K562 (cell line): ENCODE data around the gene SLC6A20. TPM values are rescaled to one million over a fixed set of nuclear protein-coding genes. Genes with fewer than 3 reads are reported as not detected.
A peak's percentile ranks its signal among the peaks of the same experiment; 100 is the strongest.

ENCODE experiments used
- CREM ChIP-seq: IDR thresholded peaks from 2 replicates; pipeline ENCODE4 v1.6.1; 2014; ENCODE audit warnings: antibody characterized with exemption, low read depth
- CSDE1 ChIP-seq, 2 experiments: fragments of 450-650 bp; IDR thresholded peaks; 2 replicates each; pipeline ENCODE4 v1.6.1; 2016; ENCODE audit warnings: mild to moderate bottlenecking in 1 of 2
- MAZ ChIP-seq, 2 experiments: fragments of 450-650 bp in 1 of 2; sonication (generic) in 1 of 2; formaldehyde crosslinking; IDR thresholded peaks in 1 of 2; conservative IDR thresholded peaks in 1 of 2; 2 replicates each; pipeline versions ENCODE4 v1.4.0 to v1.5.0; 2020; ENCODE audit warnings: mild to moderate bottlenecking in 1 of 2, missing genetic modification reagents in 1 of 2
- YBX1 ChIP-seq: fragments of 450-650 bp; IDR thresholded peaks from 2 replicates; pipeline ENCODE4 v1.7.1; 2016; ENCODE audit warnings: mild to moderate bottlenecking
- ZNF143 ChIP-seq: sonication (generic); formaldehyde crosslinking; IDR thresholded peaks from 2 replicates; pipeline ENCODE4 v1.9.0; 2022; ENCODE audit warnings: mild to moderate bottlenecking, missing genetic modification reagents
- ZNF217 ChIP-seq: sonication (generic); formaldehyde crosslinking; IDR thresholded peaks from 2 replicates; pipeline ENCODE4 v1.8.0; 2022; ENCODE audit warnings: mild to moderate bottlenecking, missing genetic modification reagents
- ZNF561 ChIP-seq: fragments of 450-650 bp; formaldehyde crosslinking; conservative IDR thresholded peaks from 2 replicates; pipeline ENCODE4 v1.4.0; 2020; ENCODE audit warnings: mild to moderate bottlenecking, moderate library complexity
- ZNF583 ChIP-seq: fragments of 250-450 bp; sonication (Bioruptor Pico); IDR thresholded peaks from 2 replicates; pipeline ENCODE4 v1.4.0; 2020
- polyA plus RNA-seq, 8 experiments: library from polyadenylated mRNA; depleted of rRNA in 4 of 8; stranded (reverse) in 5 of 8; unstranded in 3 of 8; fragments of >200 nt; fragmentation: Nextera tagmentation in 2 of 8; fragmentation: Illumina TruSeq in 1 of 8; extraction: Ambion mirVana in 2 of 8; extraction: Trizol in 1 of 8; gene quantifications; 2 replicates each; pipeline versions ENCODE4 v1.2.1 to v1.2.3, GENCODE V29; 2011 to 2014; ENCODE audit warnings: inconsistent platforms in 1 of 8, missing spikeins in 1 of 8
- total RNA-seq, 7 experiments: library from RNA; depleted of rRNA in 6 of 7; stranded (reverse); fragments of >200 nt in 6 of 7; fragmentation: Illumina TruSeq in 2 of 7; extraction: Trizol in 2 of 7; gene quantifications; 2 replicates each; pipeline versions ENCODE4 v1.2.1 to v1.2.3, GENCODE V29; 2011 to 2021; ENCODE audit warnings: low replicate concordance in 1 of 7
- TF ChIP-seq, protein P1 (sequence below), 2 experiments: fragments of 450-650 bp; formaldehyde crosslinking in 1 of 2; IDR thresholded peaks; 2 replicates each; pipeline versions ENCODE4 v1.4.0 to v1.6.1; 2014 to 2020; ENCODE audit warnings: mild to moderate bottlenecking in 2 of 2, borderline replicate concordance in 1 of 2, low read depth in 1 of 2
- TF ChIP-seq, protein P2 (sequence below), 2 experiments: fragments of 450-650 bp in 1 of 2; sonication (generic) in 1 of 2; formaldehyde crosslinking in 1 of 2; IDR thresholded peaks in 1 of 2; conservative IDR thresholded peaks in 1 of 2; 2 replicates each; pipeline versions ENCODE4 v1.6.1 to v1.8.1; 2016 to 2023; ENCODE audit warnings: mild to moderate bottlenecking in 2 of 2, moderate library complexity in 2 of 2, inconsistent platforms in 1 of 2, missing genetic modification reagents in 1 of 2
- TF ChIP-seq, protein P3 (sequence below): fragments of 450-650 bp; formaldehyde crosslinking; IDR thresholded peaks from 2 replicates; pipeline ENCODE4 v1.4.0; 2020; ENCODE audit warnings: mild to moderate bottlenecking, moderate library complexity
- TF ChIP-seq, protein P4 (sequence below): sonication (generic); formaldehyde crosslinking; IDR thresholded peaks from 2 replicates; pipeline ENCODE4 v1.4.0; 2020; ENCODE audit warnings: mild to moderate bottlenecking, missing genetic modification reagents

SLC6A20 gene
- total and polyA plus RNA-seq, 9 of the 15 experiments (the other 6 are each of a cell fraction or from before 2014, with no cell fraction given) = not detected

DNA sequence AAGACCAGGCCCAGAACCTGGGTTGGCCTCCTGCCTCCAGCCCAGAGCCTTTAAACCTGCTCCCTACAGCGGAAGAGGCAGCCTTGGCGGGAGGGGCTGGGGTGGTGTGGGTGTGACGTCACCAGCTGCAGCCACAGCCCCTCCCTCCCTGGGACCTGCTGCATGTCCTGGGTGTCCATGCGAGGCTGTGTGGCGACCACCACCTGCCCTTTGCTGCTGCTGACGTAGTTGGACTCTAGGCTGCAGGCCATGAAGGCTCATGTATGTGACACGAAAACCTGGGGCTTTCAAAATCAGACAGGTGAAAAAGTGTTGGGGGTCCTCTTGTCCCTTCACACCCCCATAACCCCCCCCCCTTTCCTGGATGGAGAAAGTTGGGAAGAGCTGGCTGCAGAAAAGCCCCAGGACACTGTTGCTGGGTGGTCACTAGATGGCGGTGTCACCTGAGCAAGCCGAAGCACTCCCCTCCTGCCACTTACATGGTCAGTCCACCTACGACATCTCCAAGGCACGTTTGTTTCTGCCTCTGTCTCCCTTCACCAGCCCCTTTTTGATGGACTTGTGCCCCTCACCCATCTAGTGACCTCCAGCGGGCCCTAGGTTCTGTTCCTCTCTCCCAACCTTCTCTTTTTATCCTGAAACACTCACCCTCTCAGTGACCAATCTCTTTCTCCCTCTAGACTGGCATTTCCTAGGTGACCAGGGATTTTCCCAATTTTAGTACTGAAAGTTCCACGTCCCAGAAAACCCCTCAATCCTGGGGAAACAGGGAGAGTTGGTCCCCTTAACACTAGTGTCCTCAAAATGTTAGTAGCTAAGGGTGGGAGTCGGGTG, 35.2 kb downstream of the SLC6A20 start (continued):
- TF ChIP-seq, protein P1, sequence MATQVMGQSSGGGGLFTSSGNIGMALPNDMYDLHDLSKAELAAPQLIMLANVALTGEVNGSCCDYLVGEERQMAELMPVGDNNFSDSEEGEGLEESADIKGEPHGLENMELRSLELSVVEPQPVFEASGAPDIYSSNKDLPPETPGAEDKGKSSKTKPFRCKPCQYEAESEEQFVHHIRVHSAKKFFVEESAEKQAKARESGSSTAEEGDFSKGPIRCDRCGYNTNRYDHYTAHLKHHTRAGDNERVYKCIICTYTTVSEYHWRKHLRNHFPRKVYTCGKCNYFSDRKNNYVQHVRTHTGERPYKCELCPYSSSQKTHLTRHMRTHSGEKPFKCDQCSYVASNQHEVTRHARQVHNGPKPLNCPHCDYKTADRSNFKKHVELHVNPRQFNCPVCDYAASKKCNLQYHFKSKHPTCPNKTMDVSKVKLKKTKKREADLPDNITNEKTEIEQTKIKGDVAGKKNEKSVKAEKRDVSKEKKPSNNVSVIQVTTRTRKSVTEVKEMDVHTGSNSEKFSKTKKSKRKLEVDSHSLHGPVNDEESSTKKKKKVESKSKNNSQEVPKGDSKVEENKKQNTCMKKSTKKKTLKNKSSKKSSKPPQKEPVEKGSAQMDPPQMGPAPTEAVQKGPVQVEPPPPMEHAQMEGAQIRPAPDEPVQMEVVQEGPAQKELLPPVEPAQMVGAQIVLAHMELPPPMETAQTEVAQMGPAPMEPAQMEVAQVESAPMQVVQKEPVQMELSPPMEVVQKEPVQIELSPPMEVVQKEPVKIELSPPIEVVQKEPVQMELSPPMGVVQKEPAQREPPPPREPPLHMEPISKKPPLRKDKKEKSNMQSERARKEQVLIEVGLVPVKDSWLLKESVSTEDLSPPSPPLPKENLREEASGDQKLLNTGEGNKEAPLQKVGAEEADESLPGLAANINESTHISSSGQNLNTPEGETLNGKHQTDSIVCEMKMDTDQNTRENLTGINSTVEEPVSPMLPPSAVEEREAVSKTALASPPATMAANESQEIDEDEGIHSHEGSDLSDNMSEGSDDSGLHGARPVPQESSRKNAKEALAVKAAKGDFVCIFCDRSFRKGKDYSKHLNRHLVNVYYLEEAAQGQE (IDR thresholded peaks at IDR 0.05; ENCODE audit: borderline replicate concordance) = peak; percentile 78
- TF ChIP-seq, protein P1 (CRISPR knock-in tag; IDR thresholded peaks at IDR 0.05; ENCODE audit: low read depth) = no peak
- TF ChIP-seq, protein P2, sequence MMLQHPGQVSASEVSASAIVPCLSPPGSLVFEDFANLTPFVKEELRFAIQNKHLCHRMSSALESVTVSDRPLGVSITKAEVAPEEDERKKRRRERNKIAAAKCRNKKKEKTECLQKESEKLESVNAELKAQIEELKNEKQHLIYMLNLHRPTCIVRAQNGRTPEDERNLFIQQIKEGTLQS (IDR thresholded peaks at IDR 0.05) = peak; percentile 83
- TF ChIP-seq, protein P2 (CRISPR knock-in tag; conservative IDR thresholded peaks at IDR 0.05) = no peak
- TF ChIP-seq ZNF143 (CRISPR knock-in tag) (no peak), CSDE1 (IDR thresholded peaks at IDR 0.05) (no peak), MAZ (CRISPR knock-in tag; conservative IDR thresholded peaks at IDR 0.05 in 1 of 2, IDR thresholded peaks at IDR 0.05 in 1 of 2) (peak in 1 of 2 experiments; percentile 57; a peak in 2 of 4 replicates), ZNF583 (CRISPR knock-in tag) (no peak), ZNF561 (no peak), CREM (peak; percentile 69; the same call in 1 of the 2 replicates), YBX1 (no peak), ZNF217 (no peak)
- TF ChIP-seq, protein P3, sequence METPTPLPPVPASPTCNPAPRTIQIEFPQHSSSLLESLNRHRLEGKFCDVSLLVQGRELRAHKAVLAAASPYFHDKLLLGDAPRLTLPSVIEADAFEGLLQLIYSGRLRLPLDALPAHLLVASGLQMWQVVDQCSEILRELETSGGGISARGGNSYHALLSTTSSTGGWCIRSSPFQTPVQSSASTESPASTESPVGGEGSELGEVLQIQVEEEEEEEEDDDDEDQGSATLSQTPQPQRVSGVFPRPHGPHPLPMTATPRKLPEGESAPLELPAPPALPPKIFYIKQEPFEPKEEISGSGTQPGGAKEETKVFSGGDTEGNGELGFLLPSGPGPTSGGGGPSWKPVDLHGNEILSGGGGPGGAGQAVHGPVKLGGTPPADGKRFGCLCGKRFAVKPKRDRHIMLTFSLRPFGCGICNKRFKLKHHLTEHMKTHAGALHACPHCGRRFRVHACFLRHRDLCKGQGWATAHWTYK (CRISPR knock-in tag) = no peak
- TF ChIP-seq, protein P4, sequence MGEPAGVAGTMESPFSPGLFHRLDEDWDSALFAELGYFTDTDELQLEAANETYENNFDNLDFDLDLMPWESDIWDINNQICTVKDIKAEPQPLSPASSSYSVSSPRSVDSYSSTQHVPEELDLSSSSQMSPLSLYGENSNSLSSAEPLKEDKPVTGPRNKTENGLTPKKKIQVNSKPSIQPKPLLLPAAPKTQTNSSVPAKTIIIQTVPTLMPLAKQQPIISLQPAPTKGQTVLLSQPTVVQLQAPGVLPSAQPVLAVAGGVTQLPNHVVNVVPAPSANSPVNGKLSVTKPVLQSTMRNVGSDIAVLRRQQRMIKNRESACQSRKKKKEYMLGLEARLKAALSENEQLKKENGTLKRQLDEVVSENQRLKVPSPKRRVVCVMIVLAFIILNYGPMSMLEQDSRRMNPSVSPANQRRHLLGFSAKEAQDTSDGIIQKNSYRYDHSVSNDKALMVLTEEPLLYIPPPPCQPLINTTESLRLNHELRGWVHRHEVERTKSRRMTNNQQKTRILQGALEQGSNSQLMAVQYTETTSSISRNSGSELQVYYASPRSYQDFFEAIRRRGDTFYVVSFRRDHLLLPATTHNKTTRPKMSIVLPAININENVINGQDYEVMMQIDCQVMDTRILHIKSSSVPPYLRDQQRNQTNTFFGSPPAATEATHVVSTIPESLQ = no peak
